NCI-H345 treated with DMSO at 0.1 percent for 48 hours (cell line): ENCODE results near the gene SPHK1.

Source experiments
- DNase-seq: peaks from one replicate; lab custom pipeline; 2025; ENCODE audit not compliant: unreplicated experiment; lab: John Stamatoyannopoulos, UW

SPHK1 gene

DNA sequence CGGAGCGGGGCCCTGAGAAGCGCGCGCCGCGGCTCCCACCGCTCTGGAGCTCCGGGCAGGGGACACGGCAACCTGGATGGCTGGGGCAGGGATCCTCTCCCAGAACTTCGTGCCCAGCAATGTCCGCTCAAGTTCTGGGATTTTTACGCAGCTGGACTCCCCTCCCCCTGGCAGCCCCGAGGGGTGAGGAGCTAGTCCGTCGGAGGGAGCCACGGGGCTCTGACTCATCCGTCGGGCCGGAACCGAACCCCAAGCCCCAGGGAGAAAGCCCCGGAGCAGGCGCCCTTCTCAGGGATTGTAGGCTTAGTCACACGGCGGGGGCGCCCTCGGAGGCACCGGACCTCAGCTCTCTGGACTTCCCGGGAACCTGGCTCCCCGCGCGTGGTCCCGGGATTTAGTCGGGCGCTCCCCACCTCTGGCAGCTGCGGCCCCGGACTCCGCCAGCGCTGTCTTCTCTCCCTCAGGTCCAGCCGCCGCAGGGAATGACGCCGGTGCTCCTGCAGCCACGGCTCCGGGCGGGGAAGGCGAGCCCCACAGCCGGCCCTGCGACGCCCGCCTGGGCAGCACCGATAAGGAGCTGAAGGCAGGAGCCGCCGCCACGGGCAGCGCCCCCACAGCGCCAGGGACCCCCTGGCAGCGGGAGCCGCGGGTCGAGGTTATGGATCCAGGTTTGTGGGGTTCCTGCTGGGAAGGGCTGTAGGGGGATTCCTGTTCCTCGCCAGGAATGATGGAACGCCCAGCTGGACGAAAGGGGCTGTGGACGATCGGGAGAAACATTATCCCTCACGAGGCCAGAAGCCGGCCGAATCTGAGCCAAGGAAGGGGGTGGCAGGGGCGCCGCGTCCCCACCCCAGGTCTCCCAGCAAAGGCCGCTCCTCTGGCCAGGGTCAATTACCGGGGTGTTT, 830 bp downstream of the SPHK1 start:
- DNase-seq: no peak

DNA sequence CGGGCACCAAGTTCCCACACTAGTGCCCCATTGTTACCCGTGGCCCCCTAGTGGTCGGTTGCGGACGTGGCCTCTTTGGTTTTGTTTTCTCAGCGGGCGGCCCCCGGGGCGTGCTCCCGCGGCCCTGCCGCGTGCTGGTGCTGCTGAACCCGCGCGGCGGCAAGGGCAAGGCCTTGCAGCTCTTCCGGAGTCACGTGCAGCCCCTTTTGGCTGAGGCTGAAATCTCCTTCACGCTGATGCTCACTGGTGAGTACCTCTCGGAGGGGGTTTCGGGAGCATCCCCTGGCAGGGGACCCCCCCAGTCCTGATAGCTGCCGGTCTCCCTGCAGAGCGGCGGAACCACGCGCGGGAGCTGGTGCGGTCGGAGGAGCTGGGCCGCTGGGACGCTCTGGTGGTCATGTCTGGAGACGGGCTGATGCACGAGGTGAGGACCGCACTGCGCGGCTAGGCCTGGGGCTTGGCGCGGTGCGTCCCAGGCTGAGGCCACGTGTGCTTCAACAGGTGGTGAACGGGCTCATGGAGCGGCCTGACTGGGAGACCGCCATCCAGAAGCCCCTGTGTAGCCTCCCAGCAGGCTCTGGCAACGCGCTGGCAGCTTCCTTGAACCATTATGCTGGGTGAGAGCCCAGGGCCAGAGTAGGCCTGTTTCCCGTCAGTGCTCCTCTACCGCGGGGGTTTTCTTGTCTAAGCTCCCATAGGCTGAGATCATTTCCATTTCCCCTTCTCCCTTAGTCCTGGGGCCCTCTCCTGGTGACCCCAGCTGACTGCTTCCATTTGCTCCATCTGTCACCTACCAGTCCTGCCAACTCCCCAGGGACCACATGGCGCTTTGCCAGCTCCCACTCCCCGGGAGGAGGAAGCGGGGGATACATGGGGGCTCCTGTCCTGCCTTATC, 1.7 kb downstream of the SPHK1 start:
- DNase-seq: peak; percentile 78

DNA sequence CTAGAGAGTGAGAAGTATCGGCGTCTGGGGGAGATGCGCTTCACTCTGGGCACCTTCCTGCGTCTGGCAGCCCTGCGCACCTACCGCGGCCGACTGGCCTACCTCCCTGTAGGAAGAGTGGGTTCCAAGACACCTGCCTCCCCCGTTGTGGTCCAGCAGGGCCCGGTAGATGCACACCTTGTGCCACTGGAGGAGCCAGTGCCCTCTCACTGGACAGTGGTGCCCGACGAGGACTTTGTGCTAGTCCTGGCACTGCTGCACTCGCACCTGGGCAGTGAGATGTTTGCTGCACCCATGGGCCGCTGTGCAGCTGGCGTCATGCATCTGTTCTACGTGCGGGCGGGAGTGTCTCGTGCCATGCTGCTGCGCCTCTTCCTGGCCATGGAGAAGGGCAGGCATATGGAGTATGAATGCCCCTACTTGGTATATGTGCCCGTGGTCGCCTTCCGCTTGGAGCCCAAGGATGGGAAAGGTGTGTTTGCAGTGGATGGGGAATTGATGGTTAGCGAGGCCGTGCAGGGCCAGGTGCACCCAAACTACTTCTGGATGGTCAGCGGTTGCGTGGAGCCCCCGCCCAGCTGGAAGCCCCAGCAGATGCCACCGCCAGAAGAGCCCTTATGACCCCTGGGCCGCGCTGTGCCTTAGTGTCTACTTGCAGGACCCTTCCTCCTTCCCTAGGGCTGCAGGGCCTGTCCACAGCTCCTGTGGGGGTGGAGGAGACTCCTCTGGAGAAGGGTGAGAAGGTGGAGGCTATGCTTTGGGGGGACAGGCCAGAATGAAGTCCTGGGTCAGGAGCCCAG, 2.8 kb downstream of the SPHK1 start:
- DNase-seq: no peak

DNA sequence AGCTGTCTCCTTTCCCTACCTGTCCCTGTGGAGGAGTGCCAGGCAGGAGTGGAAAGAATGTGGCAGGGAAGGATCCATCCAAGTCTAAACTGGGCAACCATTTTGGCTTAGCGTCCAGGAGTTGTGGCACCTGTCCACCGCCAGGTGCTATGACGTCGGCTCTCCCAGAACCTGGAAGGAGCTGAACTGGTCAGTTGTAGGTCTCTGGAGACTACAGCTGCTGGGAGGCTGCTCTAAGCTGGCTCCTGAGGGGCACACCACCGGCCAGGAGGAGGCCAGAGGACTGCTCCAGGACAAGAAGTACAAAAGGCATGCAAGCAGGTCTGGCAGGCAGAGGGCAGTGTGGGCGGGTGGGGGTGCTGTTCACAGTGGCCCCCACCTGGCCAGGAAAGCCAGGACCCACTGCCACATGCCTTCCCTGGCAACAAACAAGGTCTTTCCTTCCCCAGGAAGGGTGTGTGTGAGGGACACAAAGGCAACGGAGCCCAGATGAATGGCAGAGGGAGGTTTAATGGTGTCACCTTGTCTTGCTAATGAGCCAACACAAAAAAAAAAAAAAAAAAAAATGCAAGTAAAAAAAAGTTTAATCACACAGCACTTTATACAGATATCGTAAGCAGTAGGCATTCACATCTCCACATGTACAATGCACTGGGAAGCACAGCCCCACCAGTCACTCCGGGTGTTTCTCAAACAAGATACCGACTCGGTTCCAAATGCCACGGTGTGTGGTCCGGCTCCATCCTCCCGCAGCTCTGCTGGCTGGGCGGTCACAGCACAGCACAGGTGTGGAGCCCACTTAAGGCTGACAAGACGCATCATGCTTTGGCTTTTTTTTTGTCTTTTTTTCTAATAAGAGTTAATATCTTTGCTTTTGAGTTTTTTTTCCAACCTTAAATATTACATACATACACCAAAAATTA, 4.8 kb downstream of the SPHK1 start:
- no peak for DNase-seq

DNA sequence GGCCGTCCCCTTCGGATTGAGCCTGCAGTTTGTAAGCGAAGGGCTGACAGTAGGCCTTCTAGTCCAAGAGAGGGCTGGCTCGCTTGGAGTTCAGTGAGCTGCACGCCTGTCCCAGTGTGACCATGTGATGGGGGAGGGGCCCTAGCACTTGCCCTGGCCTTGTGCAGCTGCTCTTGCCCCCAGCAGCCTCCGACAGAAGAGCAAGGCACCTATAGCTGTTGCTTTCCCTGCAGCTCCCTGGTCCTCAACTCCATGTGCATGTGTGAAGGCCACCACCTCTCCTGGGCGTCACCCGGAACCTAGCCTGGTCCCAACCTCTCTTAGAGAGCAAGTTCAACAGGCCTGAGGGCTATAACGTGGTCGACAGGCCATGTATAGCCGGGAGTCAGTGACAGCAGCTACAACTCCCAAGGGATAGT, 5.6 kb downstream of the SPHK1 start:
- no peak for DNase-seq

DNA sequence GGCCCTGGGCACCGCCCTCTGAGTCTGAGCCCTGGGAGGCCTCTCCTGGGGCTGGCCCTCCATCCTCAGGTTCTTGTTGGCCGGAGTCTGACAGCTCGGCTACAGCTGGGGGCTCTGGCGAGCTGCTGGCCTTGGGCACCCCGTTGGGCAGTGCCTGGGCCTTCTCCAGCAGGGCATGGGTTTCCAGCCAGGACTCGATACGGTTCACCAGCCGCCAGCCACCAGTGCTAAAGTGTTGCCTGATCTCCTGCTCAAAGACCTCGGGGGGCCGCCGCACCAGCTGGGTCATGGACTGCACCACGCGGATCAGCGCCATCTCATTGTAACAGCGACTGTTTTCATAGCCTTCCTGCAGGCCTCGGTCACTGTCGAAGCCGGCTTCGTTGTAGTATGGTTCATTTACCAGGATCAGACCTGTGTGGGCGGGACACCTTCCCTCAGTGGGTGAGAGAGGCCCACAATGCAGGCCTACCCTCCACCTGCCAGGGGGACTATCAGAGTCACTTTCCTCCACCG, 6.8 kb downstream of the SPHK1 start:
- DNase-seq: no peak

DNA sequence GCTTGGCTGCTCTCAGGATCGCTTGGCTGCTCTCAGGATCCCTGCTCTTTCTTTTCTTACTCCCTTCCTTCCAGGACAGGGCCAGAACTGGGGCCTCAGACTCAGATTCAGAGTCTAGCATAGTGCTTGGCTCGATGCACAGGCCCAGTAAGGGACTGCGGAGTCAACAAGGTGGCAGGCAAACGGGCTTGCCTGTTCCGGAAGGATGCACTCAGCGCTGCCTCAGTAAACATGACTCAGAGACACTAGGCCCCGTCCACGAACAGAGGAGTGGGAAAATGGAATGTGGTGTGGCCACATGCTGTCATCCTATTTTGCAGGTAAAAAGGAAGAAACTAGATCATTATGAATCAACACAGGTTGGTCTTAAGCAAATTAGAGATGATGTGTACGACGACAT, 9.8 kb downstream of the SPHK1 start:
- no peak for DNase-seq

DNA sequence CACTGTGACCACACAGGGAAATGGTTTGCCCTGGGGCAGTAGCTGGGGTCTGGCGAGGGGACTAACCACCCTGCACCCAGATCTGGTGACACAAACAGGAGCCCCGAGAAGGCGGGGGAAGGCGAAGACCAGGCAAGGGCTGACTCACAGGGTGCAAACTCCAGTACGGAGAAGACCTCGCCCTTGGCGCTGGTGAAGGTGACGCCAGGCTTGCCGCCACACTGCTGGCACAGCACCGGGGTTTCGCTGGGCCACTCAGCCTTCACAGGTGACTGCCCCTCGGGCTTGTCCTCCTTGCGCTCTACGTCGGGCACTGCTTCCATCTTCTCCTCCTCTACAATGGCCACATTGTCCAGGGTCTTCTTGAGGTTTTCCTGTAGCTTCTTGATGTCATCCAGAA, 11.6 kb downstream of the SPHK1 start:
- DNase-seq: no peak

DNA sequence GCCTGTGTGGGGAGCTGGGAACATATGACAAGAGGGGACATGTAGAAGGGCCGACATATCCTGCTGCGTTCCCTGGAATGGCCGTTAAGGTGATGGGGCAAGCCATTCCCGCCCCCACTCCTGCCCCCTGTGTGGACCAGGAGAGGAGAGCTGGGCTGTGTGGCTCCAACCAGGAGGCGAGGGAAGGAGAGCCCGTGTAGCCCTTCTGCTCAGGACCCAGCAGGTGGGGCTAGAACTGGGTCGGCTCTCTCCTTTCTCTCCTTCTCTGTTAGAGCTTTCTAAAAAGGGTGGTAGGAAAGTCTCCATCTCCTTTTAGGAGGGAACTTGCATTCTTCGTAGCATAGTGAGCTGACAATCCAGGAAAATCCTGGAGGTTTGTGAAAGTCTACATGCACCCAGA, 12.8 kb downstream of the SPHK1 start:
- no peak for DNase-seq

DNA sequence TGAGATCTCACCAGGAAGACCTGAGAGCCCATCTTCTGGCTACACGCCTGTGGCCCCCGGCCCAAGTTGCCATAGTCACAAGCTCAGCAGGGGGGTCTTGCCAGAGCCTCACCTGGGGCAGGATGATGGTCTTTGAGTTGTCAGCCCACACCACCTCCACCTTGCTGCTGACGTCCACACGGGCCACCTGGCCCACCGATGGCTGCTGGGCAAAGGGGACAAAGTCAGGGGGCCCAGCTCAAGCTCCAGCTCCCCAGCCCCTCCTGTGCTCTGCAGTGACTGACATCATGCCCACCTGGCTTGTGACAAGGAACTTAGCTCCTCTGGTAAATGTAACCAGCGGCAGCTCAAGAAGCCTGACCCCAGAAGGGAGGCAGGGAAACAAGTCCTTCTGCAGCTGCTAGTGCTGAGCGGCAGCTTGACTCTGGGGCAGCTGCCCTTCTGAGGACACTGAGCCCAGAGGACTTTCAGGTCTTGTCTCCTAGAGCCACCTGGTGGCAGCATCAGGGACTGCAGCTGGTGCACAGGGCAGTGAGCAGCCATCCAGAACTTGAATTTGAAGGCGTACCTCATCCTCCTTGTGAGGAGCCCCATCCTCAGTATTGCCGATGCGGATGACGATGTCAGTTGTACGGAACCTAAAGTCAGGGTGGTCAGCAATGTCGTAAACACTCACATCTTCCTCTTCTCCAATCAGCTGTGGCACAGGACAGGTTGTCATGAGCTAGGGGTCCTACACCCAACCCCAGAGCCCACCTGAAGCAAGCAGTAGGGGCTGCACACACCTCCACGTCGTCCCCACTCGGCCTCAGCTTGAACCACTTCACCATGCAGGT, 13.5 kb downstream of the SPHK1 start:
- DNase-seq: peak; percentile 48

DNA sequence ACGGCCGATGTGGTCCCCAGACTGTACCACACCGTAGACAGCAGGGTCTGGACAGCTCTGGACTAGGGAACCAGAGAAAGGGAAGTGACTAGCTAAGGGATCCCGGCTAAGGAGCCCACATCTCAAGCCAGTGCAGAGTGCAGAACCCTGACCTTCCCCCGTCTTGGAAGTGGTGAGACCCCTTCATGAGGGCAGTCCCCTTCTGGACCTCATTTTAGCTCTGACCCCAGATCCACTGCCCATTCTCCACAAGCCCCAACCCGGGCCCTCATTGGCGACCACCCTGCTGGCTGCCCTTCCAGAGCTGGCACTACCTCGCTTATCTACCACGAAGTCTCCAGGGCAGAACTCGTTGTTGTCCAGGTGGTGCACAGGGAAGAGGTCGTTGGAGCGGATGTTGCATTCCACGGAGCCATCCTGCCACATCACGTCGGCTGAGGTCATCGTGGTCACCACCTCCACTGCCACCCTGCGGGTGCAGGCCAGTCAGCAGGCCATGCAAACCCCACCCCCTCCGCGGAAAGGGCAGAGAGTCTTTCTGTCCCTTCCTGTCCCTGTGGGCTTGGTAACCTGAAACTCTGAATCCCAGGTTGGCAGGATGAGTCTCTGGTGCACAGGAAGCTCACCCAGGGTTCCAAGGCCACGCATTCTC, 14.2 kb downstream of the SPHK1 start:
- no peak for DNase-seq

DNA sequence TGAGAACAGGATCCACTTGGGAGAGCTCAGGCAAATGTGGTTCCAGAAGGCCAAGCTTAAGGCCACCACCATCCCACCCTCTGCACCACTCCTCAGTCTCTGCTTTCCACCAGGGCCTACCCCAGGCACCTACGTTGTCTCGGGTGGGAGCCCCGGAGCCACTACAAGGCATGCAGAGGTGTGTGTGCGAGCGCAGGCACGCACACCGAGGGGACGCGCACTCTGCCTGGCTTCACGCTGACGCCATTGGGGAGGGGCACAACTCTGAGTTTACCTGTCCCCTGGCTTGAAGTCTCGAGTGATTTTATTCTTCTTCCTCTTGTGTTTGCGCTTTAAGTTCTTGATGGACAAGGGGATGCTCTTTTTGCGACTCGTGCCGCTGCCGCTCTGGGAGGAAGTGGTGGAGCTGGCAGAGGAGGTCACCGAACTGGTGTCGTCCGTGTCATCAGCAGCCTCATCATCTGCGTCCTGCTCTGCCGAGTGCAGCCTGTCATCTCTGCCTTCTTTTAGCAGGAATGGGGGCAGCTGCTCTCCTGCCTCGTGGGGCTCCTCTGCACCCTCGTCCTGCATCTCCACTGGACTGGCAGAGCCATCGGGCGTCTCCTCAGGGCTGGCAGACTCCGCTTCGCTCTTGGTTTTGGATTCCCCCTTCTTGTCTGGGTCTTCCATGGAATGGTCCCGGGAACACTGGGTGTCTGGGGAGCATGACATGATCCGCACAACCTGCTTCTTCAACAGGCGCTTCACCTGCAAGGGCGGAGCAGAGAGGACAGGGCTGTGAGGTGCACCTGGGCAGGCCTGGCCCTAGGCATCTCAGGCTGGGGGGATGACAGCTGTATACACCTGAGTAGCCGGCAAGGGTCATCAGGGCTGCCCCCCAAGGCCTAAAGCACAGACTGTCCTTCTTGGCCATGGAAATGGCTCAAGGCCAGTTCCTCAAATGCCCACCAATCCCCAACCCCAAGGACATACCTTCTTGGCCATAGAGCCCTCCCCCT, 15.1 kb downstream of the SPHK1 start:
- DNase-seq: no peak

DNA sequence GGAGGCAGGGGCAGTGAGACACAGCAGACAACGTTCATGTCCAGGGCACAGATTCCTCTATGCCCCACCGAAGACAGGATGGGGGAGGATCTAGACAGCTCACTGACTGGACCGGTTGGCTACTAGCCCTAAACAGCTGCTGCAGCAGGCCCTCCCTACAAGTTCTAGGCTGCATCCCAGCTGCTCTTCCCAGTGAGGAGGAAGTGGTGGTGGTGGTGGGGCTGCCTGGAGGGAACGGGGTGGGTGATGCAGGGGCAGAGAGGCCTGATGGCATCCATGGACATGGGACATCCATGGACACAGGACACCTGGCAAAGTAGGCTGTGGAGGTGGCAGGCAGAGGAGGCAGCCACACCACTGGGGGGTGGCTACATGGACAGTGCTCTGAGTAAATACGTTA, 18.3 kb downstream of the SPHK1 start:
- no peak for DNase-seq

DNA sequence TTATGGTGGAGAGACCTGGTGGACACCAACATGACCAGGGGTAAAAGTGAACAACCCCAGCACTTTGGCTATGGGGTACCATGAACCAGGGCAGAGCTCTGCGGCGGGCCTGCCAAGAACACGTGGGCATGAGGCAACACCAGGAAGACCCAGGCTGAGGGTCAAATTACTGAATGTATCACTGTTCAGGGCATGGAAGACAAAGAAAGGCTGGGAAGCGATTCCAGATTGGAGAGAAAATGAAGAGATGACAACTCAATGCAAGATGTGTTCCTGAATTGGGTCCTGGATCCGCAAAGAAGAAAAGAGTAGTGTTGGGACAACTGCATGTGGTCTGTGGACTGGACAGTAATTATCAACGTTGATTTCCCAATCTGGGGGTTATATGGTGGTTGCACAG, 19.8 kb downstream of the SPHK1 start:
- DNase-seq: no peak

DNA sequence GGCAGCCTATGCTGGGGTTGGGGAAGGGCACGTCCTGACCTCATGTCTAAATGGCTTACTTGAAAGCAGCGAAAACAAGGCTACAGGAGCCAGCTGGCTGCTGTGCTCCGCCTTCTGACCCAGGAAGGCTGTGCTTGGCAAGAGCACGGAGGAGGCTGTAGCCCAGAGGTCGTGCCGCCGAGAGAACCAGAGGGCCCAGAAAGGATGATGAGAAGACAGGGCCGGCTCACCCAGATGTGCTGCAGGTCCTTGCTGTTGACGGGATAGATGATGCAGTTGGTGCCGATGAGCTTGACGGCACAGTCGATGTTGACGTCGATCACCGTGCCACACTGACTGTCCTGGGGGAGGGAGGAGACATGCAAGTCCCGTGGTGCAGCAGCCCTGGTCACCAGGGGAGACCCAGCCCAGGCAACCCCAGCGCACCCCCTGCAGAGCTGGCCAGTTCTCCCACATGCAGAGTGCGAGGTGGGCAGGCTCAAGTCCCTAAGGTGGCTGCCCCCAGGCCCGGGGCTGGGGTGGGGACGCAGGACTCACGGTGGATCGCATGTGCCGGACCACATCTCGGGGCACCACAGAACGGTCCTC, 20.7 kb downstream of the SPHK1 start:
- no peak for DNase-seq

DNA sequence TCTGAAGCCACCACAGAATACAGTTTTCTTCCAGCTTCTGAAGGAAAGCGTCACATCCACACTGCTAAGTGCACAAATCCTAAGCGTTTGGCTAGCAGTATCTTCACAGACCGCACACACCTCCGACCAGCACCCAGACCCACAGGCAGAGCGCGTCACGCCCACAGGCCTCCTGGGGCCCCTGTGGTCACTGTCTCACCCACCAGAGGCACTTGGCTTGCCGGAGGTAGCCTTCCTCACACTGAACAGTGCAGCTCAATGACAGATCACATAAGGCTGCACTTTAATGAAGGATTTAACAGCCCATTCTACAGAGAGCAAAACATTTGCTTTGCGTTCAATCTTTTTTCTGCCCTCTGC, 21.2 kb downstream of the SPHK1 start:
- no peak for DNase-seq
